Lower lobe of right lung (tissue), 2 donors: ENCODE measurements around the gene ABCC6. TPM values are rescaled to one million over a fixed set of nuclear protein-coding genes. Genes with fewer than 3 reads are reported as not detected.
"Not testable (repeated sequence)": the region's sequence is repeated elsewhere in the genome, so short reads cannot be mapped to it uniquely, and the experiment has no call there.

Experiments used
- ATAC-seq, 2 donors: fragments of 200-7000 bp; cut with Tn5 transposase; one replicate each; pipeline ENCODE4 v1.9.1; 2020 to 2022; ENCODE audit warnings: mild to moderate bottlenecking in 2 of 2, moderate library complexity in 2 of 2
- DNase-seq: peaks from one replicate; pipeline ENCODE4 v3.0.0-alpha.2; 2020
- H3K27ac ChIP-seq: fragments of 200-600 bp; one replicate; pipeline ENCODE4 v1.8.0; 2022
- H3K27me3 ChIP-seq: fragments of 200-600 bp; one replicate; pipeline ENCODE4 v1.8.0; 2022; ENCODE audit warnings: low read depth
- H3K36me3 ChIP-seq: fragments of 200-600 bp; one replicate; pipeline ENCODE4 v1.8.0; 2022; ENCODE audit warnings: mild to moderate bottlenecking
- H3K4me1 ChIP-seq: fragments of 200-600 bp; one replicate; pipeline ENCODE4 v1.8.0; 2022
- H3K4me3 ChIP-seq: fragments of 200-600 bp; one replicate; pipeline ENCODE4 v1.8.0; 2022; ENCODE audit warnings: mild to moderate bottlenecking
- H3K9me3 ChIP-seq: fragments of 200-600 bp; one replicate; pipeline ENCODE4 v1.8.0; 2022
- intact Hi-C: fragments of 100-400 bp; cut with DNase I; formaldehyde crosslinking; loops from one replicate; pipeline ENCODE4 v1.11.0; 2022
- total RNA-seq: library from RNA; stranded (reverse); fragmentation: NEBNext Ultra II Directional; extraction: Animal tissue kit (Norgen Biotek cat#: 25700); gene quantifications from one replicate; pipeline ENCODE4 v1.2.1, GENCODE V29; 2021
- donor health status: DM: no; HTN: yes; CAD: no; lungs with severe emphysema.

The ABCC6 gene
- total RNA-seq, 1 donor from 2014 or later: 40.5 TPM

GRCh38 chr16:16249621-16250330 is 26.5 kb upstream of the ABCC6 start:
- H3K27ac ChIP-seq, H3K27me3 ChIP-seq, H3K4me3 ChIP-seq, H3K4me1 ChIP-seq, intact Hi-C loops, H3K36me3 ChIP-seq, DNase-seq, H3K9me3 ChIP-seq: not testable (repeated sequence)
- peak; percentile 75 to 86 for ATAC-seq

GRCh38 chr16:16247439-16247838 is 24.1 kb upstream of the ABCC6 start:
- intact Hi-C loops, H3K36me3 ChIP-seq, DNase-seq, H3K4me1 ChIP-seq, H3K27ac ChIP-seq, H3K27me3 ChIP-seq, H3K4me3 ChIP-seq, H3K9me3 ChIP-seq: not testable (repeated sequence)
- peak; percentile 8 to 45 for ATAC-seq

GRCh38 chr16:16246578-16247262 is 23.4 kb upstream of the ABCC6 start:
- H3K4me1 ChIP-seq, H3K36me3 ChIP-seq, H3K27ac ChIP-seq, DNase-seq, intact Hi-C loops, H3K27me3 ChIP-seq, H3K9me3 ChIP-seq, H3K4me3 ChIP-seq: not testable (repeated sequence)
- ATAC-seq: peak; percentile 25 to 46

GRCh38 chr16:16243886-16244285 is 20.6 kb upstream of the ABCC6 start:
- H3K36me3 ChIP-seq, H3K9me3 ChIP-seq, H3K4me1 ChIP-seq, H3K27ac ChIP-seq, ATAC-seq, H3K4me3 ChIP-seq, intact Hi-C loops, DNase-seq, H3K27me3 ChIP-seq: not testable (repeated sequence)

GRCh38 chr16:16240667-16241066 is 17.4 kb upstream of the ABCC6 start:
- H3K27ac ChIP-seq, DNase-seq, H3K9me3 ChIP-seq, H3K4me3 ChIP-seq, H3K4me1 ChIP-seq, ATAC-seq, intact Hi-C loops, H3K27me3 ChIP-seq: not testable (repeated sequence)
- H3K36me3 ChIP-seq: peaks cover 13% of the 10 kb centered on the region

GRCh38 chr16:16237738-16238137 is 14.4 kb upstream of the ABCC6 start:
- DNase-seq, H3K9me3 ChIP-seq, H3K4me3 ChIP-seq, intact Hi-C loops, ATAC-seq, H3K4me1 ChIP-seq, H3K27ac ChIP-seq, H3K27me3 ChIP-seq, H3K36me3 ChIP-seq: not testable (repeated sequence)

GRCh38 chr16:16237071-16237470 is 13.8 kb upstream of the ABCC6 start:
- H3K36me3 ChIP-seq, DNase-seq, H3K4me1 ChIP-seq, intact Hi-C loops, H3K27me3 ChIP-seq, H3K4me3 ChIP-seq, H3K9me3 ChIP-seq, ATAC-seq, H3K27ac ChIP-seq: not testable (repeated sequence)

GRCh38 chr16:16232692-16233061 is 9.4 kb upstream of the ABCC6 start:
- H3K9me3 ChIP-seq, H3K36me3 ChIP-seq, H3K4me1 ChIP-seq, DNase-seq, intact Hi-C loops, H3K27me3 ChIP-seq, H3K27ac ChIP-seq: not testable (repeated sequence)
- peak; percentile 67 to 74 for ATAC-seq
- peak overlapping the region; percentile 27 for H3K4me3 ChIP-seq

GRCh38 chr16:16223662-16224241 is 458 bp upstream of the ABCC6 start:
- intact Hi-C loops, H3K27me3 ChIP-seq, DNase-seq, H3K36me3 ChIP-seq, H3K4me1 ChIP-seq, H3K9me3 ChIP-seq, H3K27ac ChIP-seq: not testable (repeated sequence)
- H3K4me3 ChIP-seq: peak overlapping the region; percentile 42
- ATAC-seq: peak; percentile 62 to 69

GRCh38 chr16:16221382-16221781 is 1.9 kb downstream of the ABCC6 start:
- ATAC-seq, H3K27me3 ChIP-seq, H3K27ac ChIP-seq, H3K4me1 ChIP-seq, H3K36me3 ChIP-seq, intact Hi-C loops, H3K9me3 ChIP-seq, H3K4me3 ChIP-seq, DNase-seq: not testable (repeated sequence)

- ATAC-seq, H3K4me3 ChIP-seq, H3K27ac ChIP-seq, H3K4me1 ChIP-seq, H3K27me3 ChIP-seq, H3K9me3 ChIP-seq, DNase-seq, H3K36me3 ChIP-seq, intact Hi-C loops: not testable (repeated sequence)
Measured at GRCh38 chr16:16220449-16220848, 2.8 kb downstream of the ABCC6 start.

GRCh38 chr16:16218787-16219186 is 4.5 kb downstream of the ABCC6 start:
- DNase-seq, H3K9me3 ChIP-seq, H3K4me1 ChIP-seq, H3K36me3 ChIP-seq, intact Hi-C loops, H3K27me3 ChIP-seq, H3K27ac ChIP-seq, H3K4me3 ChIP-seq: not testable (repeated sequence)
- ATAC-seq: peak; percentile 37 to 72

GRCh38 chr16:16218349-16218748 is 4.9 kb downstream of the ABCC6 start:
- H3K9me3 ChIP-seq, DNase-seq, H3K27me3 ChIP-seq, H3K36me3 ChIP-seq, H3K4me1 ChIP-seq, H3K4me3 ChIP-seq, intact Hi-C loops, H3K27ac ChIP-seq: not testable (repeated sequence)
- ATAC-seq: peak in 1 of 2 donors; percentile 7

- H3K9me3 ChIP-seq, H3K27me3 ChIP-seq, intact Hi-C loops, DNase-seq, H3K4me3 ChIP-seq, H3K36me3 ChIP-seq, H3K4me1 ChIP-seq: not testable (repeated sequence)
- H3K27ac ChIP-seq: peak overlapping the region; percentile 46
- ATAC-seq: peak; percentile 85
Measured at GRCh38 chr16:16213863-16214293, 9.4 kb downstream of the ABCC6 start.
